Activated CD4-positive, alpha-beta T cell treated with anti-CD3 and anti-CD28 coated beads, Interleukin-2, amount 50 U/mL, for 16 hours (primary cell): ENCODE data around the gene CCDC34.
A peak's percentile ranks its signal among the peaks of the same experiment; 100 is the strongest.

Experiments
- DNase-seq: peaks from one replicate; pipeline ENCODE4 v3.0.0-alpha.2; 2020

Gene CCDC34, protein sequence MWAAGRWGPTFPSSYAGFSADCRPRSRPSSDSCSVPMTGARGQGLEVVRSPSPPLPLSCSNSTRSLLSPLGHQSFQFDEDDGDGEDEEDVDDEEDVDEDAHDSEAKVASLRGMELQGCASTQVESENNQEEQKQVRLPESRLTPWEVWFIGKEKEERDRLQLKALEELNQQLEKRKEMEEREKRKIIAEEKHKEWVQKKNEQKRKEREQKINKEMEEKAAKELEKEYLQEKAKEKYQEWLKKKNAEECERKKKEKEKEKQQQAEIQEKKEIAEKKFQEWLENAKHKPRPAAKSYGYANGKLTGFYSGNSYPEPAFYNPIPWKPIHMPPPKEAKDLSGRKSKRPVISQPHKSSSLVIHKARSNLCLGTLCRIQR

DNA sequence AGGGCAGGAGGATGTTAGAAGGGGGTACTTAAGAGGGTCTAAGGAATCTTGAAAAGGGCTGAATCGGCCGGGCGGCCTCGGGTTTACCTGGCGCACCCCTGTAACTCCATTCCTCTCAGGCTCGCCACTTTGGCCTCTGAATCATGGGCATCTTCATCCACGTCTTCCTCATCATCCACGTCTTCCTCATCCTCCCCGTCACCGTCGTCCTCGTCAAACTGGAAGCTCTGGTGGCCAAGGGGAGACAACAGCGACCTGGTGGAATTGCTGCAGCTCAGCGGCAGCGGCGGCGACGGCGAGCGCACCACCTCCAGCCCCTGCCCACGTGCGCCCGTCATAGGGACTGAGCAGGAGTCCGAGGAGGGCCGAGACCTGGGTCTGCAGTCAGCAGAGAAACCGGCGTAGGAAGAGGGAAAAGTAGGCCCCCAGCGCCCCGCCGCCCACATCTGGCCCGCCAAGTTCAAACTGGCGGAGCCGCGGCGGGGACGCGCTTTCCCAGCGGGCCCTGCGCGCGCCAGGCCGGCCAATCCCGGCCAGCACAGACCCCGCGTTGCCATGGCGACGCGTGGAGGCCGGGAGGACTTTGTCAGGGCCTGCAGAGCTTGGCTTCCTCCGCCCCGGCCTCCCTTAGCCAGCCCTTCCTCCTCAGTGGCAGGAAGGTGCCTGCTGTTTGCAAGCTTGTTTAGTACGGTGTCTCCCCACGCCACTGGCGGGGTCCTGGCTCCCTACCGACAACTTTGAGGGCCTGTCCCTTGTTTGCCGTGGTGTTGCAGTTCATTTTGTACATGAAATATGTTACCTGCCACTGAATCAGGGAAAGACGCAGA, at the start of gene CCDC34:
Gene CCDC34, minus strand, starts transcription at position 467 of the 827 bp plus-strand sequence. Its CDS starts 21 bp downstream, at position 446.
- peak; percentile 91 for DNase-seq

DNA sequence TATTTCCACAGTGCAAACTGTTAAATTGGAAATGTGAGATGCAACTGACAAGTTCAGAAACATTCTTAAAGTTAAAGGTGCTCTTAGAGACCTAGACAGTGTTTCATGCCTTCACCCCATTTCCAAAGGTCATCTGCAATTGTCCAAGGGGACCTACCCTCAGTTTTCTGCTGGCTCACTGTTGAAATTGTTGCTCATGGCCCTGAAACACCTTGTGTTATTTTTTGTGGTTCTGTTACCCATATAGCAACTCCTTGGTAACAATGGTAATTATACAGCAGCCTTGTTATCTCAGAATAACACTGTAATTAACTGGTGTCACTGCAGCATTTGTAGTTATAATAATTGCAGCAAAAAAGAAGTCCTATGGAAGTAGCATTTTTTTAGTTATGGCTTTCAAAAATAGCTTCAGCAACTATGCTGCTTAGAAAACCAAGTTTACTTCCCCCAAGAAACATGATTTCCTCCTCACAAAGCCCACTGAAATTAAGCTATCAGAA, 49.2 kb upstream of the CCDC34 start:
- no peak for DNase-seq

DNA sequence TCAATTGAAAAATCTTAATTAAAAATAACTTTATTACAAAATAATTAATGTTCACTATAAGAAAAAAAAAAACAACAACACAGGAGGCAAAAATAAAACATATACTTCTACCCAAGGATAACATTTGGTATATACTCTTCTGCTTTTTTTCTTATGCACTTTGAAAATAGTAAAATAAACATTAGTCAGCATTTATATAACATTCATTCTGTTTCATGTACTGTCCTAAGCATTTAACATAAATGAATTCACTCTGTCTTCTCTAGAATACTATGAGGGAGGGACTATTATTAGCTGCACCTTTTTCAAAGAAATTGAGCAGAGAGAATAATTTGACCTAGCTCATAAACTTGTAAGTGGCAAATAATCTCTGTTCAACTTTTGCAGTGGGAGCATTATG, 48.3 kb upstream of the CCDC34 start:
- DNase-seq: no peak

DNA sequence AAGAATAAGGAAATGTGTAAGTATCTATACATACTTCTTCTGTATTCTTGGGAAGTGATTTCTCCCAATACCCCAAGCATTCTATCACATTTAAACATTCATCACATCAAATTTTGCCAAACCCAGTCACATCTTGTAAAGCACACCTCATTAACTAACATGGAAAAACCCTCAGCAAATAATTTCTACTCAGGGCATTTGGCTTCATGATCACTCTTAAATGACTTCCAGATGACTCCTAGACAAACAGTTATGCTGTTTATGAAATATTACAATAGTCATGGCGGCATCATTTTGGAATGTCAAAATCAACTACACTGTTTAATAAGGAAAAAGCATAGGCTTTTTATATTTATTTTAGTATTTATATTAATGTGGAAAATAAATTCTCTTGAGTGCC, 47.3 kb upstream of the CCDC34 start:
- DNase-seq: no peak

DNA sequence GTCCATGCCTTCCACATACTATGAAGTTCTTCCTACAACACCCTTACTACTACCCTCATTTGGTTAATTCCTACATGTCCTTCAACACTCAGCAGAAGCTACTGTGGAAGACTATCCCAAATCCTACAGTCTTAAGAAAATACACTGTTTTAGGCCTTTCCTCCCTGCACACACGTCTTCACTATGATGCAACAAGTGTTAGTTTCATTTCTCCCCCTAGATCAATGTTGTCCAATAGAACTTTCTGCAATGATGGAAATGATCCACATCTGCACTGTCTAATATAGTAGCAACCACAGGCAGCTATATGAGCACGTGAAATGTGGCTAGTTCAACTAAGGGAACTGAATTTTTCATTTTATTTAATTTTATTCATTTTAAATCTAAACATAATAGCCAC, 46.7 kb upstream of the CCDC34 start:
- no peak for DNase-seq

DNA sequence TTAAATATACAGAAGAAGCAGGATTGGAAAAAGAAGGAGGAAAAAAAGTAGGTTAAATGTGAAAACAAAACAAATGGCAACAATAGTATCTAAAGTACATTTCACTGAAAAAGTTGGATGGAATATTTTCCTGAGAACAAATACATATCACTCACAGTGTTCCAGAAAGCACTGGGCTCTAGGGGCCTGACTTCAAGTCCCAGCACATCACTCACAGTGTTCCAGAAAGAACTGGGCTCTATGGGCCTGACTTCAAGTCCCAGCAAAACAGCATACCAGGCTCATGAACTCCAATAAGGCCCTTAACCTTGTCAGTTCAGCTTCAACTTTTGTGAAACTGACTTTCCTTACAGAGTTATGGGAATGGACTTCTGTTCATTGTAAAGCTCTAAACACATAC, 46.0 kb upstream of the CCDC34 start:
- DNase-seq: no peak

DNA sequence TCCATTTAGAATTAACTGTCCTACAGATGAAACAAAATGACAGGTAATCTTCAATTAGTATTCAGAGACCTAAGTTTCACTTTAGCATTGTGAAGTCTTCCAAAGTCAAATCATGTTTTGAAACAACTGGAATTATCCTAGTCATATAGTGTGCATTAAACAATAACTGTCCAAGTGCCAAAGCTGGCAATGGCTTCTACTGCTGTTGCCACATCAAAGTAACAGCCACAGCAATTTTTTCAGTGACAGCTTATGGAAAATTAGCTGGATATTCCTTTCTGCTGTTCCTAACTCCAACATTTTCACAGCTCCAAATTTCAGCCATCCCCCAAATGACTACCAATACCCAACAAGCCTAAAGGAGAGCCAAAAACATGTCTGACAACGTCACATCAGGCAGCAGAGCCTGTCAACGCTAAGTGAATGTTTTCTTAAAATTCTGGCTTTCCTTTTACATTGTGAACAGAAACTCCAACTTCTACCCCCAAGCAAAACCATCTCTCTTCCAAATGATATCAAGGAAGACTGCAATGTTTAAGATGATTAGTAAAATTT, 45.3 kb upstream of the CCDC34 start:
- no peak for DNase-seq

DNA sequence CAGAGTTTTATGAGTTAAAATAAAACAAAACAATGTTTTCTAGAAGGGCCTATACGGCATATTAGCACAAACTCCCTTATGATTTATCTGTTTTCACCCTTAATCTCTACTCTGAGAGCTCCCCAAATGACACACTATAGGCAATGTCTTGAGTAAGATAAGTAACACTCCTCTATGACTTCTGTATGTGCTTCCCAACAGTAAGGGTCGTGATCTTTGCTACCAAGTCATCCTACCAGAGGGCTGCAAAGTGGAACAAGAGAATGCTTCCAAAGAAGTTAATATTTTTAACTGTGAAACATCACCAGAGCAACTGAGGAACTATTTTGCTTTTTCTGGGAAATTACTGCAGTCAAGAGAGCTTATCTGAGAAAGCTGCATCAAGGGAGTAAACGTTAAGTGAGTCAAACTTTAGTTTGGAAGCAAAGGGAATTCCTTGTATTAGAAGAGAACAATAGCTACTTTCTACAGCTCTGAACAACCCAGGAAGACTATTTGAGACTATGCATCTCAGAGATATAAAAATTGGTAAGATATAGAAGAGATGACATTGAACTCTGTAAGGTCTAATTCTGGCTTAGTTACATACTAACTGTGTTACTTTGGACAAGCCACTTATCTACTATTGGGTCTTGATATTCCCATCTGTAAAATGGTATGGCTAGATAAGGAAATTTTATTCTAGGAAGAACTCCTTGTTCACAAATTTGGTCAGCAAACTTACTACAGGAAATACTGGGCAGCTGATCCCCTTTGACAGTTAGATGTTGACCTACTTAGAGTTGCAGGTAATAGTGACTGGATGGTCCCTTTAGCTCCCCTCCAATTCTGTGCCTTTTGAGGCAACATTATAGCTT, 43.7 kb upstream of the CCDC34 start:
- DNase-seq: no peak

DNA sequence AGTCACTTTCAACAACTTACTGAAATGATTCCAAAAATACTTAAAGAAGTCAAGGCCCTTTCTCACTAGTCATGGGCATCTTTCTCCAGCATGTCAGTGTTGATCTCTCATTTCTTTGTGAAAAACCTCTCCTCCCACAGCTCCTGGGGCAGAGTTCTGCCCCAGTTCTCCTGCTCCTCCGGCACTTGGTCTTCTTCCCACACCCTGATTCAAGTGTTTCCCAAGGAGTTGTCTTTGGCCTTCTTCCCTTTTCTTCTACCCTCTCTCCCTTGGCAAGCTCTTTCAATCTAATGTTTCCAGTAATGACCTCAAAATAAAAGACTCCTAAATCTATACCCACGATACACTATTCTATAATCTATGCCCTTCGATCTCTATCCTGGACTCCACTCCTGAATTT, 42.1 kb upstream of the CCDC34 start:
- no peak for DNase-seq

DNA sequence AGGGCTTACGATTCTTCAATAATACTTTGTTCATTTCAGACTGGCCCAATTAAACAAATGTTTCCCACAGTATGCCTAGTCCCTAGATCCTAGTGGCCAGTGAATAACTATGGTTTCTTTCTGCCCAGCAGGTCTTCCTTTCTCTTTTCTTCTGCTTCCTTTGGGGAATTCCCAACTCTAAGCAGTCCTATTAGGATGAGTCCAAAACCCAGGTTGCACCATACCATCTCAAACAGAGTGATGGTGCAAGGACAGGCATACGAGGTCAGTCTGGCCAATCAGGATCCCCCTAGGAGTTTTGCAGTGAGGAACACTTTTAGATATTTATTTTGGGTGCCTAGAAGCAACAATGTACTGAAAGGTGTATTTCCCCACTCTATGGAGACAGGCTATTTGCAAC, 41.4 kb upstream of the CCDC34 start:
- no peak for DNase-seq

DNA sequence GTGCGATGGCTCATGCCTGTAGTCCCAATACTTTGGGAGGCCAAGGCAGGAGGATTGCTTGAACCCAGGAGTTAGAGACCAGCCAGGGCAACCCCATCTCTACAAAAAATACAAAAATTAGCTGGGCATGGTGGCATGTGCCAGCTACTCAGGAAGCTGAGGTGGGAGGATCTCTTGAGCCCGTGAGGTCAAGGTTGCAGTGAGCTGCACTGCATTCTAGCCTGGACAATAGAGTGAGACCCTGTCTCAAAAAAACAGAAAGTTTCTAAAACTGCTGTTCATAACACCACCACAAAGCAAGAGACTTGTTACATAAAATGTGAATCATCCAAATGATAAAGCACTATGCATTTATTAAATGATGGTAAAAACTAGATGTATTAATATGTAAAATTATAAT, 40.2 kb upstream of the CCDC34 start:
- DNase-seq: no peak

DNA sequence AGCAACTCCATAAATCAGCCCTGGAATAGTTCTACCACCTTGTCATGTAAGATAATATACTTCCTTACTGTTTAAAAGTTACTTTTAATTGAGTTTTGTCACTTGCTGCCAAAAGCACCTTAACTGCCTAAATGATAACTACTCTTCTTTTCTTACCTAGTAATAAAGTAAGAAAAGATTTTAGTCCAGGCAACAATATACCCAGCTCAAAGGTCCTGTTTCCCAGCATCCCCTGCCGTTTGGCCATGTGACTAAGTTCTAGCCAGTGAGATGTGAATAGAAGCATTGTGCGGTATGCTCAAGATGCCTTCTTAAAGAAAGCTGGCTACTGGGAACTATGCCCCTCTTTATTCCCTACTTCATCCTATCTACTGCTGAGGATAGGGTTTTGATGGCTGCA, 39.4 kb upstream of the CCDC34 start:
- DNase-seq: no peak

DNA sequence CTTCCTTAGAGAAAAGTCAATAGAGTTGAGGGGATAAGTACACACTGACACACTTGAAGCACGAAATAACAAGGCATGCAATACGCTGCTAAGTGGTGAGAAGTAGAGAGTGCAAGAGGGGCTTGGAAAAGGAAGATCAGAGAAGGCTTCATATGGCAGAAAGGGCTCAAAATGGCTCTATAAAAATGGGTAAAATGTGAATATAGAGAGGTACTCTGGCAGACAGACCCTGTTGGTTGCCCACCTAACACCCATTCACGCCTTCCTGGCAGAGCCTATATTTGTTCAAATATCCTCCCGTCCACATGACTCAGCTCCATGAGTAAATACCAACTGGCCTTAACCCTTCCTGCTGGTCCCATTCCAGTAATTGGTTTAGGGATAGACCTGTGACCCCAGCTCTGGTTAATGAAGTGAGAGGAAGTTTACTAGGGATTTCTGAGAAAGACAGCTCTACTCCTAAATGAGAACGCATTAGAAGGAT, 38.9 kb upstream of the CCDC34 start:
- DNase-seq: no peak

DNA sequence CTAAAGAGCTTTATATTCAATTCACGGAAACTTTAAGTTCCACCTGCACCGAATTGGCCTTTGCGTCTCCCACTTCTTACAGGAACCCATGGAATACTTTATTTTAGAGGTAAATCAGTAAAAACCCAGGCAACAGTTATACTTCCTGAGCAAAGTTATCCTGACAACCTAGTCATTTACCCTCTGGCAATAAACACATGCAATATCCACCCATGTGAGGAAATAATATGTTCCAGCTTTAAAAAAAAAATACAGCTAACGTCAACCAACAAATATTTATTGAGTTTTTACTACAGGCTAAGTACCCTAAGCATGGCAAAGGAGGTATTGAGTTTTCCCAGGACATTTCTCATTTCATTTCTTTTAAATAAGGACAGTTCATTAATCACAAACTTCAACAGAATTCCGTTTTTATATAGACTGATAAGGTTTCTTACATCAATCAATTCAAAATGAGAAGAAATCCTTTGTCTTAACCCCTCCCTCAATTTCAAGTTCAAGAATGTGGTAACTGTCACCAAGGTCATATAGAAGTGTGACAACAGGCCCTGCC, 38.3 kb upstream of the CCDC34 start:
- DNase-seq: no peak

DNA sequence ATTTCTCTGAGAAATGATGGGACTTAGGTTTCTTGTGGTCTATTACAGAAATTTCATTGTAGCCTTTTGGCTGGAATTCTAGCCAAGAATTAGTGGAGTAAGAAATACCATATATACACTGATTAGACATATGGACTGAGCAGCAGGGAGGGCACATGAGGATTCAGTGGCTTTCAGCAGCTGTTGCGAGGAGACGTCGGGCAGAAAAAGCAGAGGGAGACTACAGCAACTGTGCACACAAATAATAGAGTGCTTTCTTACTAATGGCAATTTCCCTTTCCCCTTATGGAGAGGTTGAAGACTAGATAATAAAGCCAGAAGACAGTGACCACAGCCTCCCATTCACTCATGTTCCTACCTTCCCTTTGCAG, 35.4 kb upstream of the CCDC34 start:
- no peak for DNase-seq

DNA sequence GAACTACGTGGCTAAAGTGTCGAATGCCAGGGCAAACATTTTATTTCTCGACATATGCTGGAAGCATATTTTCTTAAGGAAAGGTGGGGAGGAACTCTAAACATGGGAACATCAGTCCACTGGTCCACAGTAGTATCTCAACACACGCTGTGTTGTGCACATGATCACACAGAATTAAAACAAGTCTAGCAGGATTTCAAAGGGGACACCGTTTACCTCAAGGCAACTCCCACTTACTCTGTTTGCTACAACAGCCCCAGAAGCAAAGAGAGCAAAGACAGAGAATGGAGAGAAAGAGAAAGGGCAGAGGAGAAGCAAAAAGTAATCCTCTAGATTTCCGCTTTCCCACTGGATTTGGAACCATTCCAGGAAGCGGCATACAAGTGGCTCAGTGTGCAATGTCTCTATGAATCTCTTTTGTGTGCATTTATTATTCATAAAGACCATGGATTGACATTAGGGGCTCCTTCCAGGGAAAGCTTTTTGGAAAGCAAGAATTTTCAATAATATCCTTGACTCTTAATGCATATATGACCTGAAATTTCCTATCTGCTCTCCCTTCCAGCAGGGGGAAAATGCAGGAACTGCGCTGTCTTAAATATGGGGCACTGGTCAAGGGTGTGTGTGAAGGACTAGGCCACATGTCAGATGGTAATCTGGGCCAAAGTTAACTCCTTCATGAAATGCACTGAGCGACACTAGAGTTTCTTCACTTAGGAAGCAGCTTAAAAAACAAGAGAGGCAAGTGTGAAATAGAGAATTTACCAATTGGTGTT, 34.8 kb upstream of the CCDC34 start:
- DNase-seq: no peak

DNA sequence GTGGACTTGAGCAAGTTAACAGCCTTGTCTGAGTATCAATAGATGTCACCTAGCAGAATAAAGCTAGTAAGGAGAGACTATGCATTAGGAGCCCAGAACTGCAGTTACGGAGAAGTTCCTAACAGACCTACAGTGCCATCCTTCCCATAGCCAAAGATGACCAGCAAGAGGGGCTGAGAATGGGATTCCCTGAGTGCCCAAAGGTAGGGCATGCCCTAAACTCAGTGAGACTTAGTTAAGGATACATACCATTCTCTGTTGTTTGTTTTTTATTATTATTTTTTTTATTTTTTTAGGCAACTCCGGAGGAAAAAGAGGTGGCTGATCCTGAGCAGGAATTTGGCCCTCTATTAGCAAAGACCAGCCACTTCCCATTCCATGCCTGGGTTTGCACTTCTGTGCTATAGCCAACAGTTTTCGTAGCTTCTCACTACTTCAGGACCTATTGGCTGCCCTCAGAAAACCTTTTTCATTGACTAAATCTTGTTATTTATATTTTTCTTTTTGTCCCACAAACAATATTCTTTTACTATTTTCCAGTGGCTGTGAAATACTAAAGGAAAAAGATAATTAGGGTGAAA, 33.3 kb upstream of the CCDC34 start:
- DNase-seq: no peak

DNA sequence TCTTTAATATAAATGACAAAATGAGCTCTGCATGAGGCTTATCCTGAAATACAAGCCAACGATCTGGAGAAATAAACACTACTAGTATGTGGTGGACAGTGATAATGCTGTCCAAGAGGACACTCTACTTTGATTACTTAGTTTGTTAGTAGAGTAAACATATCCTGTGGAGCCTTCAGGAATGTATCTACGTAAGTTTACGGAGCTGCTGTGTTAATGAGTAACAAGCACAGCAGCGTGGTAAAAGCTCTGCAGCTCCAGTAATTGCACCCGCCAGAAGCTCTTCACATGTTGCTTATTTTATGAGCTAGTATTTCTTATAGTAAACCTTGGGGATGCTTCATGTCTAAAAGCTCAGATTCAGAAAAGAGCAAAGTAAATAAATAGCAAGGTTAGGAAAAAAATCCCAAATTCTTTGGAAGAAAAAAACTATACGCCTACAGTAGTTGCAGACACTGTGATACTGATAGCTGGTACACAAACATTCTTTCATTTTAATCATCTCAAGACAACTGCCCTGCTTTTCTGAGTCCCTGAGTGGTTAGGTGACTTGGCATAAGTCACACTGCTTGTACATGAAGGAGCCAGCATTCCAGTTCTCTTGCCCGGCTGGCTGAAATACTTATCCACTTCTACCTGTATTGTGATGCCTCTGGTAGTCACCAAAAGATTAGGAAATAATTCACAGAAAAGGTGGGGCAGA, 32.7 kb upstream of the CCDC34 start:
- DNase-seq: no peak

DNA sequence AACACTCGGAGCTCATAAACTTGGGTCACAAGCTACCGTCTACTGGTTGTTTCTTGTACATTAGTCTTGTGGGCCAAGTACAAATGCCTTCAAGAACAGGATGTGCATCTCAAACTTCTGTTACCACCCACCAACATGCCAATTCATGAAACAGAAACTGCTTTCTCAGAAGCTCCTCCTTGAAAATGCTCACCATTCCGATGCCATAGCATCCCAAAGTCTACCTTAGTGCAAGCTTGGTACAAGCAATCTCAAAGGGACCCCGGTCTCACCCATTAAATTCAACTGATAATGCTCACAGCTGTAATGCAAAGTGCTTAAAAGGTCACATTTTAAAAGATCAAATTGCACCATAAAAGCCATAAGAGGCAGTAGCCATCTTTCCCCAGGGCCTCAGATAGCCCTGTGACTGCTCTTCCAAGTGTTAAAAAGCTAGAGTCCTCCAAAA, 31.8 kb upstream of the CCDC34 start:
- no peak for DNase-seq
